ENCODE measurements around the gene TTC28. TPM values are rescaled to one million over a fixed set of nuclear protein-coding genes. Genes with fewer than 3 reads are reported as not detected.

TTC28 gene
- total and polyA plus RNA-seq, 2 donors (not counting 3 experiments of a cell fraction or from before 2014, with no cell fraction given) = 16.5 to 51.1 TPM

- no peaks in the 10 kb centered on the region for H3K9me1 ChIP-seq (replicated peaks; ENCODE audit: control insufficient read depth, extremely low read depth, insufficient read depth, low read length)
- BruUV-seq (replicated peaks) = no TSS peak
- H3K4me1 ChIP-seq (ENCODE audit: control insufficient read depth, extremely low read depth, insufficient read depth, low read length) = no peaks in the 10 kb centered on the region
- H3K4me3 ChIP-seq (replicated peaks in 1 of 3; ENCODE audit: insufficient read depth in 1 of 3, low read depth in 1 of 3, low read length in 3 of 3) = no peak overlapping the region
- FAIRE-seq = no peak
- H3K27ac ChIP-seq (ENCODE audit: insufficient read depth, low read depth, low read length) = no peak overlapping the region
- TF ChIP-seq POLR2A (IDR thresholded peaks at IDR 0.05; ENCODE audit: low read depth, low read length) (no peak), CTCF (IDR thresholded peaks at IDR 0.05; ENCODE audit: extremely low read depth in 1 of 2, insufficient read depth in 1 of 2, low read depth in 1 of 2, low read length in 2 of 2) (no peak), EZH2 (IDR thresholded peaks at IDR 0.05; ENCODE audit: borderline replicate concordance, low read depth, low read length, severe bottlenecking) (no peak), MAX (IDR thresholded peaks at IDR 0.05; ENCODE audit: insufficient read depth, insufficient read length) (no peak), JUN (IDR thresholded peaks at IDR 0.05; ENCODE audit: borderline replicate concordance, insufficient read depth, insufficient read length, low read depth) (no peak), MYC (IDR thresholded peaks at IDR 0.05; ENCODE audit: low read depth, low read length) (no peak)
- ChIA-PET POLR2A (no interaction called here), CTCF (interaction anchor here (5.0 kb wide), 1 partner anchor 17 kb away, joined by 20 read pairs; no protein-coding TSS in a partner anchor)
- no peak overlapping the region for H3K4me2 ChIP-seq (ENCODE audit: insufficient read depth, low read length)
- no peaks in the 10 kb centered on the region for H3K9me3 ChIP-seq (replicated peaks; ENCODE audit: control insufficient read depth, insufficient read depth, low read length)
- no peak overlapping the region for H3K9ac ChIP-seq (replicated peaks; ENCODE audit: extremely low read depth, insufficient read depth, low read length)
- intact Hi-C loops (cut with micrococcal nuclease) (no loop called here), dilution Hi-C loops (cut with MboI; ENCODE audit: extremely low pct_ligation_motif_present, low sequenced_read_pairs) (no loop called here)
- H4K20me1 ChIP-seq (replicated peaks; ENCODE audit: control insufficient read depth, extremely low read depth, insufficient read depth, low read length) = no peaks in the 10 kb centered on the region
- H2AFZ ChIP-seq (ENCODE audit: low read depth, low read length) = no peak overlapping the region
- H3K36me3 ChIP-seq (ENCODE audit: control insufficient read depth in 2 of 2, extremely low read depth in 1 of 2, insufficient read depth in 2 of 2, low read length in 2 of 2) = peaks cover 0 to 10% of the 10 kb centered on the region in 2 experiments
- H3K79me2 ChIP-seq (ENCODE audit: control insufficient read depth, insufficient read depth, low read length) = no peaks in the 10 kb centered on the region
- H3K27me3 ChIP-seq (ENCODE audit: control insufficient read depth in 2 of 2, insufficient read depth in 2 of 2, low read length in 2 of 2) = no peaks in the 10 kb centered on the region
- no peak for DNase-seq (ENCODE audit: low read depth, low spot score)
These were observed 584.1 kb downstream of the TTC28 start for GRCh38 chr22:28095316-28096095.

Data from endothelial cell of umbilical vein (primary cell).